Islet precursor cell (in vitro differentiated cells): ENCODE measurements around the gene SIRPB1.

Experiments
- DNase-seq: peaks from one replicate; pipeline ENCODE4 v3.0.0-alpha.2; 2018

SIRPB1 gene

GRCh38 chr20:1587781-1588532 is 31.9 kb downstream of the SIRPB1 start:
- DNase-seq: no peak

- DNase-seq: no peak
Observed at GRCh38 chr20:1579488-1579887, 40.3 kb downstream of the SIRPB1 start.

DNA sequence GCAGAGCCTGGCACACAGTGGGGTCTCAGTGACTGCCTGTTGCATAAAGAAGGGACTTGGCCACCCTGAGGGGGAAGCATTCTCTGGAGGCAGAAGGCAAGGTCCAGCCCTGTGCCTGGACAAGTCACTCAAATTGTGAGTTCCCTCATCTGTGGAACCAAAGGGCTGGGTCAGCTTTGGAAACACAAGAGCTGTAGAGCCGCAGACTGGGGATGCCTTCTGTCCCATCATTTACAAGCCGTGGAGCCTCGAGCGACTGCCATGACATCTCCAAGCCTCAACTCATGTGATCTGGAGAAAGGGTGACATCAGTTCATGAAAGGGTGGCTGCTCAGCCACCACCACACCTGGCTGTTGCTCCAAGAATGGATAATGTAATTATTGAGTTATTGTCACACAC is 41.9 kb downstream of the SIRPB1 start:
- peak; percentile 16 for DNase-seq

DNA sequence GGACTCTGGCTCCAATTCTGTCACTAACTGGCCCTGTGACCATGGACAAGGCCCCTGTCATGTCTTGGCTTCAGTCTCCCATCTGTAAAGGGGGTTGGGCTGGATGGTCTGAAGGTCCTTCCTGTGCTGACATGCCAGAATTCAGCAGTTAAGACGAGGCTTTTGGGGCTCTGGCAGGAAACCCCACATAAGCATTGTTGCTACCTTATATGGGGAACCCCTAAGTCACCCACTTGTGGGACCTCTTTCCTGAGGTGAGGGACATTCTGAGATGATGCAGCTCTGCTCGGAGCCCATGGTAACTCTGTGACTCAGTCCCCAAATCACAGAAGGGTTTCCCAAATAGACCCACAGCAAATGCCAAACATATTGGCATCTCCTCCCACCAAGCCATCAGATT is 42.5 kb downstream of the SIRPB1 start:
- peak; percentile 28 for DNase-seq

GRCh38 chr20:1576641-1577040 is 43.2 kb downstream of the SIRPB1 start:
- no peak for DNase-seq

- peak; percentile 4 for DNase-seq
Observed at GRCh38 chr20:1576003-1576402, 43.8 kb downstream of the SIRPB1 start.

GRCh38 chr20:1571583-1571982 is 48.2 kb downstream of the SIRPB1 start:
- peak; percentile 30 for DNase-seq
